GM19043 (cell line): ENCODE data around the gene ESF1.
A peak's percentile ranks its signal among the peaks of the same experiment; 100 is the strongest.
"Not testable (repeated sequence)": the region's sequence is repeated elsewhere in the genome, so short reads cannot be mapped to it uniquely, and the experiment has no call there.

Experiments
- ATAC-seq: cut with Tn5 transposase; IDR thresholded peaks from one replicate; pipeline ENCODE4 v1.9.1; 2021; ENCODE audit warnings: low read depth; ENCODE audit not compliant: unreplicated experiment

The ESF1 gene

GRCh38 chr20:13788167-13788834, 3.6 kb upstream of the ESF1 start:
- ATAC-seq = peak; percentile 35

- ATAC-seq = no peak
Measured at GRCh38 chr20:13786143-13786828, 1.6 kb upstream of the ESF1 start.

- peak; percentile 7 for ATAC-seq
Measured at GRCh38 chr20:13784271-13784892, 337 bp downstream of the ESF1 start.

GRCh38 chr20:13783528-13783927, 1.2 kb downstream of the ESF1 start:
- ATAC-seq = no peak

- ATAC-seq = no peak
Measured at GRCh38 chr20:13778827-13779226, 5.9 kb downstream of the ESF1 start.

- ATAC-seq = no peak
Measured at GRCh38 chr20:13777171-13777601, 7.5 kb downstream of the ESF1 start.

- ATAC-seq = no peak
Measured at GRCh38 chr20:13775867-13776266, 8.9 kb downstream of the ESF1 start.

GRCh38 chr20:13772529-13772928, 12.2 kb downstream of the ESF1 start:
- no peak for ATAC-seq

GRCh38 chr20:13771853-13772453, 12.8 kb downstream of the ESF1 start:
- ATAC-seq = no peak

- ATAC-seq = no peak
Measured at GRCh38 chr20:13770141-13770540, 14.6 kb downstream of the ESF1 start.

- no peak for ATAC-seq
Measured at GRCh38 chr20:13765868-13766416, 18.8 kb downstream of the ESF1 start.

- ATAC-seq = no peak
Measured at GRCh38 chr20:13765299-13765698, 19.4 kb downstream of the ESF1 start.

GRCh38 chr20:13760451-13760946, 24.2 kb downstream of the ESF1 start:
- not testable (repeated sequence) for ATAC-seq

GRCh38 chr20:13758884-13759283, 25.8 kb downstream of the ESF1 start:
- no peak for ATAC-seq

GRCh38 chr20:13756551-13756950, 28.2 kb downstream of the ESF1 start:
- no peak for ATAC-seq

GRCh38 chr20:13755809-13756208, 28.9 kb downstream of the ESF1 start:
- ATAC-seq = no peak

- ATAC-seq = no peak
Measured at GRCh38 chr20:13753436-13754036, 31.2 kb downstream of the ESF1 start.

GRCh38 chr20:13749811-13750210, 34.9 kb downstream of the ESF1 start:
- ATAC-seq = no peak

GRCh38 chr20:13745784-13746183, 38.9 kb downstream of the ESF1 start:
- ATAC-seq = no peak

GRCh38 chr20:13744352-13744751, 40.4 kb downstream of the ESF1 start:
- no peak for ATAC-seq

GRCh38 chr20:13741879-13742278, 42.8 kb downstream of the ESF1 start:
- ATAC-seq = no peak
